SK-N-SH treated with all-trans-retinoic acid at 6 μM for 48 hours (cell line): Measurements from ENCODE around the gene STK11.

Source experiments
- ATAC-seq: fragments of 200-7000 bp; cut with Tn5 transposase; 3 replicates; pipeline ENCODE4 v1.9.1; 2020; ENCODE audit warnings: mild to moderate bottlenecking, moderate library complexity
- BACH2 ChIP-seq: fragments of 250-450 bp; sonication (Bioruptor Pico); IDR thresholded peaks from 2 replicates; pipeline ENCODE4 v1.9.0; 2021; ENCODE audit warnings: mild to moderate bottlenecking, borderline replicate concordance
- CSDC2 ChIP-seq: fragments of 250-450 bp; sonication (Bioruptor Pico); IDR thresholded peaks from 2 replicates; pipeline ENCODE4 v1.5.0; 2020; ENCODE audit warnings: mild to moderate bottlenecking, moderate library complexity
- CSRNP3 ChIP-seq: fragments of 250-450 bp; sonication (Bioruptor Pico); IDR thresholded peaks from 2 replicates; pipeline ENCODE4 v1.5.1; 2021; ENCODE audit warnings: mild to moderate bottlenecking, moderate library complexity
- GLIS3 ChIP-seq: fragments of 250-450 bp; sonication (Bioruptor Pico); IDR thresholded peaks from 2 replicates; pipeline ENCODE4 v1.5.0; 2020; ENCODE audit warnings: mild to moderate bottlenecking, moderate library complexity
- ISL1 ChIP-seq: fragments of 250-450 bp; sonication (Bioruptor Pico); IDR thresholded peaks from 2 replicates; pipeline ENCODE4 v2.1.2; 2022; ENCODE audit warnings: mild to moderate bottlenecking, moderate library complexity
- OSR1 ChIP-seq: fragments of 250-450 bp; sonication (Bioruptor Pico); IDR thresholded peaks from 2 replicates; pipeline ENCODE4 v1.8.0; 2022; ENCODE audit warnings: moderate library complexity, mild to moderate bottlenecking, inconsistent platforms
- PATZ1 ChIP-seq: fragments of 250-450 bp; sonication (Bioruptor Pico); IDR thresholded peaks from 2 replicates; pipeline ENCODE4 v1.8.0; 2020; ENCODE audit warnings: mild to moderate bottlenecking, moderate library complexity, borderline replicate concordance
- PPARA ChIP-seq: fragments of 250-450 bp; sonication (Bioruptor Pico); IDR thresholded peaks from 2 replicates; pipeline ENCODE4 v1.5.0; 2020; ENCODE audit warnings: mild to moderate bottlenecking, borderline replicate concordance
- RARB ChIP-seq: fragments of 250-450 bp; sonication (Bioruptor Pico); IDR thresholded peaks from 2 replicates; pipeline ENCODE4 v1.8.0; 2021; ENCODE audit warnings: mild to moderate bottlenecking, moderate library complexity
- SNAI2 ChIP-seq: fragments of 250-450 bp; sonication (Bioruptor Pico); IDR thresholded peaks from 2 replicates; pipeline ENCODE4 v1.5.0; 2020; ENCODE audit warnings: mild to moderate bottlenecking, moderate library complexity
- TCF4 ChIP-seq: fragments of 250-450 bp; sonication (Bioruptor Pico); IDR thresholded peaks from 2 replicates; pipeline ENCODE4 v1.8.0; 2021; ENCODE audit warnings: mild to moderate bottlenecking, moderate library complexity, borderline replicate concordance
- TOX ChIP-seq: fragments of 250-450 bp; sonication (Bioruptor Pico); IDR thresholded peaks from 2 replicates; pipeline ENCODE4 v1.8.0; 2021; ENCODE audit warnings: mild to moderate bottlenecking, moderate library complexity, borderline replicate concordance
- TSHZ2 ChIP-seq: fragments of 250-450 bp; sonication (Bioruptor Pico); IDR thresholded peaks from 2 replicates; pipeline ENCODE4 v1.5.0; 2020; ENCODE audit warnings: mild to moderate bottlenecking, moderate library complexity
- ZC3H10 ChIP-seq: fragments of 250-450 bp; sonication (Bioruptor Pico); IDR thresholded peaks from 2 replicates; pipeline ENCODE4 v1.5.1; 2021; ENCODE audit warnings: mild to moderate bottlenecking, moderate library complexity
- ZFP3 ChIP-seq: fragments of 250-450 bp; sonication (Bioruptor Pico); IDR thresholded peaks from 2 replicates; pipeline ENCODE4 v1.5.0; 2020; ENCODE audit warnings: mild to moderate bottlenecking, moderate library complexity
- ZNF565 ChIP-seq: fragments of 450-650 bp; formaldehyde crosslinking; conservative IDR thresholded peaks from 2 replicates; pipeline ENCODE4 v1.5.0; 2020; ENCODE audit warnings: low read depth, mild to moderate bottlenecking, moderate library complexity
- ZNF8 ChIP-seq: fragments of 450-650 bp; formaldehyde crosslinking; IDR thresholded peaks from 2 replicates; pipeline ENCODE4 v1.5.0; 2020; ENCODE audit warnings: mild to moderate bottlenecking, moderate library complexity

STK11 gene

GRCh38 chr19:1220976-1221903 lies 15.7 kb downstream of the STK11 start:
- peak; percentile 53 for ATAC-seq
- TF ChIP-seq ZNF8 (CRISPR knock-in tag) (no peak), TCF4 (CRISPR knock-in tag) (no peak), BACH2 (CRISPR knock-in tag) (no peak), PATZ1 (no peak), SNAI2 (CRISPR knock-in tag) (no peak), TSHZ2 (CRISPR knock-in tag) (no peak), TOX (CRISPR knock-in tag) (no peak), RARB (CRISPR knock-in tag) (no peak), GLIS3 (CRISPR knock-in tag) (no peak), ZNF565 (CRISPR knock-in tag) (no peak), ZFP3 (CRISPR knock-in tag) (no peak), PPARA (CRISPR knock-in tag) (no peak), CSRNP3 (CRISPR knock-in tag) (no peak)
- TF ChIP-seq, all 23 proteins: peak for 0

- no peak for ATAC-seq
- TF ChIP-seq OSR1 (no peak), SNAI2 (CRISPR knock-in tag) (no peak), TOX (CRISPR knock-in tag) (no peak), ZNF565 (CRISPR knock-in tag) (no peak), TSHZ2 (CRISPR knock-in tag) (no peak), ZNF8 (CRISPR knock-in tag) (no peak), BACH2 (CRISPR knock-in tag) (no peak), ZC3H10 (CRISPR knock-in tag) (no peak), CSRNP3 (CRISPR knock-in tag) (no peak), CSDC2 (no peak), PATZ1 (no peak), RARB (CRISPR knock-in tag) (no peak), ISL1 (CRISPR knock-in tag) (no peak)
These were observed 16.3 kb downstream of the STK11 start for GRCh38 chr19:1221904-1222255.
